NCI-H2227 (cell line): Measurements from ENCODE around the gene SCFD1.
"Not testable (repeated sequence)": the region's sequence is repeated elsewhere in the genome, so short reads cannot be mapped to it uniquely, and the experiment has no call there.

Experiments used
- DNase-seq: peaks from one replicate; lab custom pipeline; 2025; ENCODE audit not compliant: unreplicated experiment; lab: John Stamatoyannopoulos, UW

The SCFD1 gene, protein sequence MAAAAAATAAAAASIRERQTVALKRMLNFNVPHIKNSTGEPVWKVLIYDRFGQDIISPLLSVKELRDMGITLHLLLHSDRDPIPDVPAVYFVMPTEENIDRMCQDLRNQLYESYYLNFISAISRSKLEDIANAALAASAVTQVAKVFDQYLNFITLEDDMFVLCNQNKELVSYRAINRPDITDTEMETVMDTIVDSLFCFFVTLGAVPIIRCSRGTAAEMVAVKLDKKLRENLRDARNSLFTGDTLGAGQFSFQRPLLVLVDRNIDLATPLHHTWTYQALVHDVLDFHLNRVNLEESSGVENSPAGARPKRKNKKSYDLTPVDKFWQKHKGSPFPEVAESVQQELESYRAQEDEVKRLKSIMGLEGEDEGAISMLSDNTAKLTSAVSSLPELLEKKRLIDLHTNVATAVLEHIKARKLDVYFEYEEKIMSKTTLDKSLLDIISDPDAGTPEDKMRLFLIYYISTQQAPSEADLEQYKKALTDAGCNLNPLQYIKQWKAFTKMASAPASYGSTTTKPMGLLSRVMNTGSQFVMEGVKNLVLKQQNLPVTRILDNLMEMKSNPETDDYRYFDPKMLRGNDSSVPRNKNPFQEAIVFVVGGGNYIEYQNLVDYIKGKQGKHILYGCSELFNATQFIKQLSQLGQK

DNA sequence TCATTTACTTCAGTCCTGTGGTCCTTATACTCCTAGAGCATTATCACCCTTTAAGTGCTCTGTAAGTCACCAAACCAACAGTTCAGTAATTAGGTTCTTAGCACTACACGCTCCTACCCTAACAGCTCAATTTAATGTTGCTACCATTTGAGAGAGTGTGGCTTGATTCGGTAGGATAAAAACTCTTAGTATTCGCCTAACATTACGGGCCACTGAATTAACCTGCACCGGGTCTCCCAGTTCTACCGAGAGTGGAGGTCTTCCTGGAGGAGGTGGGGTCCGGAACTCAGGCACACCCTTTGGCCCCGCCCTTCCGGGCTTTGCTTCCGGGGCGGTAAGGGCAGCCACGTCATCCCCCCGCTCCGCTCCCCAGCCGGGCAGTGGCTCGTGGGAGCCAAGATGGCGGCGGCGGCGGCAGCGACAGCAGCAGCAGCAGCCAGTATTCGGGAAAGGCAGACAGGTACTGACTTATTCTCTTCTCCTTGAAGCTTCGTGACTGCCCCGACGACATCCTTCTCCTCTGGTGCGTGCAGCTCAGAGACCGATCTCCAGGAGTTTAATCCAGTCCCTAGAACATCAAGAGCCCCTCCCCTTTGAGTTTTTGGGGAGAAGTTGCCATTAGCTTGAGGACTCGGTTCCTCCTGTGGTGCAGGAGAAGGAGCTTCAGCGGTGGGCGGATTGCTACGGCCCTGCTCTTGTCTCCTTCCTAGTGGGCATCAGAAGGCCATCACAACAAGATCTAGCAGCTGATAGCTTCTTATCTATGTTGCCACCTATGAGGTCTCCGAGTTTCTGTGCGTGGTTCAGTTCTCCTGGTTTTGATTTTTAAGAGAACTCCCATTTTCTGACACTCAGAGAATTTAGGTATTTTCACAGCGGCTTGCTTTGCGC lies at the start of gene SCFD1:
Gene SCFD1 (plus strand): TSS at position 380 of the 891 bp plus-strand sequence. CDS start 20 bp downstream, at position 400.
- DNase-seq: peak; percentile 96

GRCh38 chr14:30572771-30573170 lies 49.3 kb upstream of the SCFD1 start:
- DNase-seq: no peak

GRCh38 chr14:30573226-30573814 lies 48.8 kb upstream of the SCFD1 start:
- no peak for DNase-seq

DNA sequence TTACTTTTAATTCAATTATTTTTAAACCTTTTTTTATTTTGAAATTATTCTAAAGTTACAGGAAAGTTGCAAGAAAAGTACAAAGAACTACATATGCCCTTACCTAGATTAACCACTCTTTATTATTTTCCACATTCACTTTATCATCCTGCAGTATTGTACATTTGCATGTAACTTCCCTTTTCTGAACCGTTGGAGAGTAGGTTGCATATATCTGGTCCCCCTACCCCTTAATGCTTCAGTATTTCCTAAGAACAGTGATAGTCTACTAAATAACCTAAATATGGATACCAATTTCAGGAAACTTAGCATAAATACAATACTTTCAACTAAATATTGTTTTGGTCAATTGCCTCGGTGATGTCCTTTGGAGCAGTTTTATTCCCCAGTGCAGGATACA lies 48.2 kb upstream of the SCFD1 start:
- DNase-seq: no peak

DNA sequence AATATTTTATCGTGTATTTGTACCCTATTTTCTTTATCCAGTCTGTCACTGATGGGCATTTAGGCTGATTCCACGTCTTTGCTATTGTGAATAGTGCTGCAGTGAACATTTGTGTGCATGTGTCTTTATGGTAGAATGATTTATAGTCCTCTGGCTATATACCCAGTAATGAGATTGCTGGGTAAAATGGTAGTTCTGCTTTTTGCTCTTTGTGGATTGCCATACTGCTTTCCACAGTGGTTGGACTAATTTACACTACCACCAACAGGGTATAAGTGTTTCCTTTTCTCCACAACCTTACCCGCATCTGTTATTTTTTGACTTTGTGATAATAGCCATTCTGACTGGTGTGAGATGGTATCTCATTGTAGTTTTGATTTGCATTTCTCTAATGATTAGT lies 47.3 kb upstream of the SCFD1 start:
- DNase-seq: not testable (repeated sequence)

- not testable (repeated sequence) for DNase-seq
Measured at GRCh38 chr14:30576333-30576732, 45.8 kb upstream of the SCFD1 start.

- no peak for DNase-seq
Measured at GRCh38 chr14:30580616-30581282, 41.4 kb upstream of the SCFD1 start.

DNA sequence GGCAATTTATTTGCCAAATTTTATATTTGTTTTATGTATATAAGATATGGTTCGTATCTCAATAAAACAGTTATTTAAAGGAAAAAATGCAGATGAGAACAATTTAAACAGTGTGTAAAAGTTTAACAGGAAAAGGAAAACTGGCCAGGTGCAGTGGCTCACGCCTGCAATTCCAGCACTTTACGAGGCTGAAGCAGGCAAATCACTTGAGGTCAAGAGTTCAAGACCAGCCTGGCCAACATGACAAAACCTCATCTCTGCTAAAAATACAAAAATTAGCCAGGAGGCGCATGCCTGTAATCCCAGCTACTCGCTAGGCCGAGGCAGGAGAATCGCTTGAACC lies 40.9 kb upstream of the SCFD1 start:
- DNase-seq: no peak

DNA sequence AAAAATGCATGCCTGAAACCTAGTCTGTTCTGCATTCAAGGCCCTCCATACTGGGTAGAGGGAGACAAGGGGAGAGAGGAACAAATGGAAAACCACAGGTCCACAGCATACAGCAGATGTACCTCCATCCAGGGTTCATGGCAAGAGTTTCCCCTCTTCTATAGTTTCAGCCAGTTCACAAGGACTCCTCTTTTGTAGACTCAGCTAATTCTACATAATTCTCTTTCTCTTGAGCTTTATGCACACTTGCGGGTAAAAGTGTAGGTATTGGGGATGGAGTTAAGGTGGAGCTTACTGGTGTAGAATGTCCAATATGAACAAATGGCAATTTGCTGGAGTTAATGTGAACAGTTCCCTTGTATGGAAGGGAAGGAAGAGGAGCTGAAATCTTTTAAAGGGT lies 39.7 kb upstream of the SCFD1 start:
- no peak for DNase-seq

GRCh38 chr14:30584058-30584630 lies 38.0 kb upstream of the SCFD1 start:
- no peak for DNase-seq

- DNase-seq: no peak
Measured at GRCh38 chr14:30585204-30585603, 36.9 kb upstream of the SCFD1 start.

GRCh38 chr14:30587141-30587540 lies 35.0 kb upstream of the SCFD1 start:
- no peak for DNase-seq

GRCh38 chr14:30588873-30589272 lies 33.2 kb upstream of the SCFD1 start:
- no peak for DNase-seq

GRCh38 chr14:30596935-30597334 lies 25.2 kb upstream of the SCFD1 start:
- DNase-seq: no peak

- no peak for DNase-seq
Measured at GRCh38 chr14:30597504-30597903, 24.6 kb upstream of the SCFD1 start.

GRCh38 chr14:30600922-30601918 lies 20.9 kb upstream of the SCFD1 start:
- no peak for DNase-seq

DNA sequence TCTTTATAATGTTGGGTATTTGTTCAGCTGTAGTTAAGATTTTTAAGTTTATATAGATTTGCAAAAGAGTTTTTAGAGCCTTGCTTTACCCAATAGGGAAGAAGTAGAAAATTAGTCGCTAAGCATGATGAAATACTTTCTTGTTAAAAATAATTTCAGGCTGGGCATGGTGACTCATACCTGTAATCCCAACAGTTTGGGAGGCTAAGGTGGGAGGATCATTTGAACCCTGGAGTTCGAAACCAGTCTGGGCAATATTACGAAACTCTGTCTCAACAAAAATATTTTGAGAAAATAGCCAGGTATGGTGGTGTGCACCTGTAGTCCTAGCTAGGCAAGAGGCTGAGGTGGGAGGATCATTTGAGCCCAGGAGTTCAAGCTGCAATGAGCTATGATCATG lies 18.7 kb upstream of the SCFD1 start:
- DNase-seq: no peak

- not testable (repeated sequence) for DNase-seq
Measured at GRCh38 chr14:30604696-30605095, 17.4 kb upstream of the SCFD1 start.

DNA sequence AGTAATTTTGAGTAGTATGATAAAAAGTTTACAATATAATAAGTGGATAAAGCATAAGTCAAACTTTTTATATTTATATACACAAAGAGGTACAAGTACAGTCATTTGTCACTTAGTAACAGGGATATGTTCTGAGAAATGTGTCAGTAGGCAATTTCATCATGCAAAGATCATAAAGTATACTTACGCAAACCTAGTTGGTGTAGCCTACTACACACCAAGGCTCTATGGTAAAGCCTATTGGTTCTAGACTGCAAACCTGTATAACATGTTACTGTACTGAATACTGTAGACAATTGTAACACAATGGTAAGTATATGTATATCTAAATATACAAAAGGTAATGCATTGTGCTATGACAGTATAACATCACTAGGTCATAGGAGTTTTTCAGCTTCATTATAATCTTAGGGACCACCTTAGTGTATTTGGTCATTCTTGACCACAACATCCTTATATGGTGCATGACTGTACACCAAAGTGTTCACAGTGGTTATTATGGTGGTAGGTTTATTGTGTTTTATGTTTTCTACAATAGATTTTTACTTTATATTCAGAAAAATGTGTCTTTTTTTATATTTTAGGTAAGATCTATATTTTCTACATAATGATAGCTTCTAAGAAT lies 14.9 kb upstream of the SCFD1 start:
- no peak for DNase-seq
